ENCODE results near the gene BCORL1.

The BCORL1 gene

GRCh38 chrX:130084631-130085237 is 102.3 kb downstream of the BCORL1 start:
- peak; percentile 27 for DNase-seq
- Histone ChIP-seq H3K36me3 (replicated peaks; ENCODE audit: insufficient read depth, low read length) (no peaks in the 10 kb centered on the region), H3K9me3 (replicated peaks; ENCODE audit: insufficient read depth, low read length) (no peaks in the 10 kb centered on the region), H3K4me1 (ENCODE audit: low read length) (peaks cover 42% of the 10 kb centered on the region), H2AFZ (ENCODE audit: low read length) (no peak overlapping the region), H3K9me2 (replicated peaks; ENCODE audit: insufficient read depth, low read length) (no peaks in the 10 kb centered on the region), H3F3A (ENCODE audit: insufficient read depth, low read length) (no peaks in the 10 kb centered on the region), H3K27me3 (replicated peaks; ENCODE audit: insufficient read depth, low read length) (no peaks in the 10 kb centered on the region), H3K4me3 (ENCODE audit: low read length) (no peak overlapping the region), H4K20me1 (ENCODE audit: insufficient read depth, low read length) (no peaks in the 10 kb centered on the region), H3K79me2 (ENCODE audit: low read length) (peaks cover 4% of the 10 kb centered on the region; the same call in 1 of the 2 replicates), H3K4me2 (ENCODE audit: low read depth, low read length) (peak overlapping the region; percentile 35; the same call in 1 of the 2 replicates), H3K9ac (ENCODE audit: low read length) (no peak overlapping the region), H3K27ac (ENCODE audit: low read length) (no peak overlapping the region)
- TF ChIP-seq EZH2phosphoT487 (IDR thresholded peaks at IDR 0.05; ENCODE audit: low read length) (no peak), CTCF (IDR thresholded peaks at IDR 0.05; ENCODE audit: low read length) (no peak), EZH2 (optimal IDR thresholded peaks at IDR 0.05; ENCODE audit: low read depth, low read length) (no peak)

GRCh38 chrX:130085551-130086446 is 103.4 kb downstream of the BCORL1 start:
- no peak overlapping the region for H3K9ac ChIP-seq (ENCODE audit: low read length)
- peaks cover 4% of the 10 kb centered on the region; the same call in 1 of the 2 replicates for H3K79me2 ChIP-seq (ENCODE audit: low read length)
- H3K4me1 ChIP-seq (ENCODE audit: low read length), result peaks cover 42% of the 10 kb centered on the region
- H3F3A ChIP-seq (ENCODE audit: insufficient read depth, low read length), result no peaks in the 10 kb centered on the region
- no peak overlapping the region for H2AFZ ChIP-seq (ENCODE audit: low read length)
- H3K27ac ChIP-seq (ENCODE audit: low read length), result no peak overlapping the region
- DNase-seq, result no peak
- no peaks in the 10 kb centered on the region for H3K9me2 ChIP-seq (replicated peaks; ENCODE audit: insufficient read depth, low read length)
- H3K4me2 ChIP-seq (ENCODE audit: low read depth, low read length), result no peak overlapping the region
- H4K20me1 ChIP-seq (ENCODE audit: insufficient read depth, low read length), result no peaks in the 10 kb centered on the region
- no peaks in the 10 kb centered on the region for H3K36me3 ChIP-seq (replicated peaks; ENCODE audit: insufficient read depth, low read length)
- no peaks in the 10 kb centered on the region for H3K27me3 ChIP-seq (replicated peaks; ENCODE audit: insufficient read depth, low read length)
- H3K9me3 ChIP-seq (replicated peaks; ENCODE audit: insufficient read depth, low read length), result no peaks in the 10 kb centered on the region
- no peak for TF ChIP-seq EZH2phosphoT487 (IDR thresholded peaks at IDR 0.05; ENCODE audit: low read length)
- TF ChIP-seq EZH2 (optimal IDR thresholded peaks at IDR 0.05; ENCODE audit: low read depth, low read length), result no peak
- TF ChIP-seq CTCF (IDR thresholded peaks at IDR 0.05; ENCODE audit: low read length), result no peak
- H3K4me3 ChIP-seq (ENCODE audit: low read length), result no peak overlapping the region

DNA sequence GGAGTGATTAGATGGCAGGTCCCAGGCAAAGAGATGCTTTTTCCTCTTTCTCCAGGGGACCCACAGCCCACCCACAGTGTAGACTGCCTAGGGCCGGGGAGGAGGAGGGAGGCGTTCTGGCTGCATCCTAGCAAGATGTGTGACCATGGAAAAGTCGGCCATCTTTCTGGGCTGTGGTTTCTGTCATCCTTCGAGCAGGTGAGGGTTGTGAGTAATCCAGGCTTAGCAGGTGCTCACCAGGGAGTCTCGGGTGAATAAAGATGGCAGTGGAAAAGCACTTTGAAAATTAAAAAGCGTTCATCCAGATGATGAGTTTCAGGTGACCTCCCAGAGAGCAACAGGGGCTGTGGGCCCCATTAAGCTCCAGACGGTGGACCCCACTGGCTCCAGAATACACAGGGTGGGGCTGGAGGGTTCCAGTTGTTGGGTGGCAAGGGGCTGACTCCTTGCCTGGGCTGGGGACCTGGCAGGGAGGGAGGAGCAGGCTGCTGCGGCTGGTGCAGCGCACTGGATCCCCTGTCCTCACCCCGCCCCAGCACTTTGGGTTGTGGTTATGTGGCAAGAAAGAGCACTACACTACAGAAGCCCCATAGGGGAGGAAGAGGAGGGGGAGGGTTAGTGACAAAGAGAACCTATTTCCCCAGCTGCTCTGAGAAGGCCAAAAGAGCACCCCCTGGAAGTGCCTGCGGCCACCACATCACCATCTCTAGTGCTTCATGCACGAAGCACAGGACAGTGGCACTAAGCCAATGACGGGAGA is 104.2 kb downstream of the BCORL1 start:
- Histone ChIP-seq H3K79me2 (ENCODE audit: low read length) (peaks cover 4% of the 10 kb centered on the region; the same call in 1 of the 2 replicates), H3K9ac (ENCODE audit: low read length) (no peak overlapping the region), H4K20me1 (ENCODE audit: insufficient read depth, low read length) (no peaks in the 10 kb centered on the region), H3K4me1 (ENCODE audit: low read length) (peaks cover 42% of the 10 kb centered on the region), H3K27ac (ENCODE audit: low read length) (no peak overlapping the region), H3K9me3 (replicated peaks; ENCODE audit: insufficient read depth, low read length) (no peaks in the 10 kb centered on the region), H2AFZ (ENCODE audit: low read length) (no peak overlapping the region), H3K4me2 (ENCODE audit: low read depth, low read length) (no peak overlapping the region), H3K9me2 (replicated peaks; ENCODE audit: insufficient read depth, low read length) (no peaks in the 10 kb centered on the region), H3K36me3 (replicated peaks; ENCODE audit: insufficient read depth, low read length) (no peaks in the 10 kb centered on the region), H3K27me3 (replicated peaks; ENCODE audit: insufficient read depth, low read length) (no peaks in the 10 kb centered on the region), H3K4me3 (ENCODE audit: low read length) (no peak overlapping the region), H3F3A (ENCODE audit: insufficient read depth, low read length) (no peaks in the 10 kb centered on the region)
- TF ChIP-seq CTCF (IDR thresholded peaks at IDR 0.05; ENCODE audit: low read length) (no peak), EZH2phosphoT487 (IDR thresholded peaks at IDR 0.05; ENCODE audit: low read length) (no peak), EZH2 (optimal IDR thresholded peaks at IDR 0.05; ENCODE audit: low read depth, low read length) (no peak)
- DNase-seq, result no peak

All from MM.1S (cell line).